ENCODE measurements around the gene KCNH1. TPM values are rescaled to one million over a fixed set of nuclear protein-coding genes. Genes with fewer than 3 reads are reported as not detected.
A peak's percentile ranks its signal among the peaks of the same experiment; 100 is the strongest.

KCNH1 gene
- polyA plus RNA-seq, 1 of the 3 experiments (the other 2 are of a cell fraction), result 0.08 TPM

DNA sequence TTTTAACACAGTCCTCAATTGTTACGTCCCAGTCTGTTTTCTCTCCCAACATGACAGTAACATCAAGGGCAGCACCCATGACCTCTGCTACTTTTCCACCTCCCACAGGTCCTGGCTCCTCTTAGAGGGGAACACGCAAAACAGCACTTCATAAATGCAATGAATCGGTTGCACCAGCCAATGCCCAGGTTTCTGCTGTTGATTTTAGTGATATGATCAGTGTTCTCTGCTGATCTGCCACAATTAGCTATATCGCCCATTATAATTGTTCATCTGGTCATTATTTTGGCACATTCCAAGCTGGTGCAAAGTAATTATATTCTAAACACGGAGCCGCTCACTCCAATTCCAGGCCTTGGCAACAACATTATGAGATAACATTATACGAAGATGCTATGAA lies 184.5 kb downstream of the KCNH1 start:
- no peak overlapping the region for H3K4me2 ChIP-seq

GRCh38 chr1:210949039-210949438 lies 184.9 kb downstream of the KCNH1 start:
- Histone ChIP-seq H3K27me3 (ENCODE audit: insufficient read depth) (no peaks in the 10 kb centered on the region), H3K9ac (no peak overlapping the region), H3K36me3 (replicated peaks in 1 of 2; ENCODE audit: control insufficient read depth in 1 of 2, insufficient read depth in 2 of 2, low read length in 1 of 2) (no peaks in the 10 kb centered on the region), H3K27ac (ENCODE audit: low read depth in 2 of 2, low read length in 1 of 2) (peak overlapping the region in 1 of 2 experiments; percentile 18; a peak in 1 of 4 replicates), H3K79me2 (ENCODE audit: insufficient read depth) (no peaks in the 10 kb centered on the region), H3K4me1 (ENCODE audit: control insufficient read depth in 1 of 2, insufficient read depth in 2 of 2, low read depth in 1 of 2, low read length in 1 of 2) (peaks cover 0 to 12% of the 10 kb centered on the region in 2 experiments; a peak in 2 of 4 replicates), H3F3A (replicated peaks; ENCODE audit: insufficient read depth) (no peaks in the 10 kb centered on the region), H3K4me2 (no peak overlapping the region), H2AFZ (ENCODE audit: low read depth) (no peak overlapping the region), H3K9me3 (no peaks in the 10 kb centered on the region), H3K9me2 (no peaks in the 10 kb centered on the region), H4K20me1 (ENCODE audit: insufficient read depth) (no peaks in the 10 kb centered on the region), H3K4me3 (ENCODE audit: low read depth in 2 of 2, low read length in 1 of 2) (no peak overlapping the region)
- 37% methylated on average over 2 of the region's 2 CpGs for WGBS (ENCODE audit: low lambda C conversion rate)
- CTCF ChIA-PET, result interaction anchor here (0.7 to 3.6 kb wide), 11 partner anchors 8 to 367 kb away, joined by 3 to 18 read pairs (median 3); partner anchors contain the start of gene KCNH1
- TF ChIP-seq GATA2 (CRISPR knock-in tag; IDR thresholded peaks at IDR 0.05) (no peak), EP300 (IDR thresholded peaks at IDR 0.05; ENCODE audit: borderline replicate concordance in 1 of 2, low read depth in 1 of 2, low read length in 1 of 2) (no peak), ELF1 (IDR thresholded peaks at IDR 0.05) (no peak), CHD2 (IDR thresholded peaks at IDR 0.05; ENCODE audit: low read length, partially characterized antibody) (no peak), RFX5 (IDR thresholded peaks at IDR 0.05; ENCODE audit: low read length) (no peak)
- TF ChIP-seq, protein P1, sequence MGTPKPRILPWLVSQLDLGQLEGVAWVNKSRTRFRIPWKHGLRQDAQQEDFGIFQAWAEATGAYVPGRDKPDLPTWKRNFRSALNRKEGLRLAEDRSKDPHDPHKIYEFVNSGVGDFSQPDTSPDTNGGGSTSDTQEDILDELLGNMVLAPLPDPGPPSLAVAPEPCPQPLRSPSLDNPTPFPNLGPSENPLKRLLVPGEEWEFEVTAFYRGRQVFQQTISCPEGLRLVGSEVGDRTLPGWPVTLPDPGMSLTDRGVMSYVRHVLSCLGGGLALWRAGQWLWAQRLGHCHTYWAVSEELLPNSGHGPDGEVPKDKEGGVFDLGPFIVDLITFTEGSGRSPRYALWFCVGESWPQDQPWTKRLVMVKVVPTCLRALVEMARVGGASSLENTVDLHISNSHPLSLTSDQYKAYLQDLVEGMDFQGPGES (IDR thresholded peaks at IDR 0.05; ENCODE audit: low read depth, low read length), result no peak
- TF ChIP-seq, protein P2, sequence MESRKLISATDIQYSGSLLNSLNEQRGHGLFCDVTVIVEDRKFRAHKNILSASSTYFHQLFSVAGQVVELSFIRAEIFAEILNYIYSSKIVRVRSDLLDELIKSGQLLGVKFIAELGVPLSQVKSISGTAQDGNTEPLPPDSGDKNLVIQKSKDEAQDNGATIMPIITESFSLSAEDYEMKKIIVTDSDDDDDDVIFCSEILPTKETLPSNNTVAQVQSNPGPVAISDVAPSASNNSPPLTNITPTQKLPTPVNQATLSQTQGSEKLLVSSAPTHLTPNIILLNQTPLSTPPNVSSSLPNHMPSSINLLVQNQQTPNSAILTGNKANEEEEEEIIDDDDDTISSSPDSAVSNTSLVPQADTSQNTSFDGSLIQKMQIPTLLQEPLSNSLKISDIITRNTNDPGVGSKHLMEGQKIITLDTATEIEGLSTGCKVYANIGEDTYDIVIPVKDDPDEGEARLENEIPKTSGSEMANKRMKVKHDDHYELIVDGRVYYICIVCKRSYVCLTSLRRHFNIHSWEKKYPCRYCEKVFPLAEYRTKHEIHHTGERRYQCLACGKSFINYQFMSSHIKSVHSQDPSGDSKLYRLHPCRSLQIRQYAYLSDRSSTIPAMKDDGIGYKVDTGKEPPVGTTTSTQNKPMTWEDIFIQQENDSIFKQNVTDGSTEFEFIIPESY (IDR thresholded peaks at IDR 0.05; ENCODE audit: borderline replicate concordance, low read depth), result no peak
- TF ChIP-seq, protein P3, sequence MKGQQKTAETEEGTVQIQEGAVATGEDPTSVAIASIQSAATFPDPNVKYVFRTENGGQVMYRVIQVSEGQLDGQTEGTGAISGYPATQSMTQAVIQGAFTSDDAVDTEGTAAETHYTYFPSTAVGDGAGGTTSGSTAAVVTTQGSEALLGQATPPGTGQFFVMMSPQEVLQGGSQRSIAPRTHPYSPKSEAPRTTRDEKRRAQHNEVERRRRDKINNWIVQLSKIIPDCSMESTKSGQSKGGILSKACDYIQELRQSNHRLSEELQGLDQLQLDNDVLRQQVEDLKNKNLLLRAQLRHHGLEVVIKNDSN (IDR thresholded peaks at IDR 0.05; ENCODE audit: borderline replicate concordance, low read depth), result no peak
- POLR2A ChIA-PET, result interaction anchor here (1.4 kb wide), 1 partner anchor 41 kb away, joined by 3 read pairs; no protein-coding TSS in a partner anchor
- no peak for DNase-seq

More for the DNA sequence above, 184.5 kb downstream of the KCNH1 start:
- Histone ChIP-seq H3K4me3 (ENCODE audit: low read depth in 2 of 2, low read length in 1 of 2) (no peak overlapping the region; a peak in 1 of 4 replicates), H3K4me1 (ENCODE audit: control insufficient read depth in 1 of 2, insufficient read depth in 2 of 2, low read depth in 1 of 2, low read length in 1 of 2) (peaks cover 0 to 8% of the 10 kb centered on the region in 2 experiments; a peak in 2 of 4 replicates), H3K9me3 (no peaks in the 10 kb centered on the region), H3K79me2 (ENCODE audit: insufficient read depth) (no peaks in the 10 kb centered on the region), H3K27me3 (ENCODE audit: insufficient read depth) (no peaks in the 10 kb centered on the region), H3K9me2 (no peaks in the 10 kb centered on the region), H4K20me1 (ENCODE audit: insufficient read depth) (no peaks in the 10 kb centered on the region), H2AFZ (ENCODE audit: low read depth) (no peak overlapping the region), H3K9ac (no peak overlapping the region), H3K27ac (ENCODE audit: low read depth in 2 of 2, low read length in 1 of 2) (0 out of 4 replicates have a peak overlapping the region, but pooled peaks of 1 of the 2 experiments have one; percentile 18), H3F3A (replicated peaks; ENCODE audit: insufficient read depth) (no peaks in the 10 kb centered on the region), H3K36me3 (replicated peaks in 1 of 2; ENCODE audit: control insufficient read depth in 1 of 2, insufficient read depth in 2 of 2, low read length in 1 of 2) (no peaks in the 10 kb centered on the region)
- WGBS (ENCODE audit: low lambda C conversion rate), result 52% methylated on average over 7 of the region's 7 CpGs
- DNase-seq, result peak; percentile 12
- TF ChIP-seq RAD21 (IDR thresholded peaks at IDR 0.05; ENCODE audit: low read length), result 0 out of 2 replicates have a peak, but pooled peaks have one; percentile 17
- TF ChIP-seq EP300 (IDR thresholded peaks at IDR 0.05; ENCODE audit: borderline replicate concordance in 1 of 2, low read depth in 1 of 2, low read length in 1 of 2), result 0 out of 4 replicates have a peak, but pooled peaks of 1 of the 2 experiments have one; percentile 5
- TF ChIP-seq GATA2 (CRISPR knock-in tag; IDR thresholded peaks at IDR 0.05), result peak; percentile 84
- no peak for TF ChIP-seq RXRA (IDR thresholded peaks at IDR 0.05; ENCODE audit: borderline replicate concordance, low read depth)
- CTCF ChIA-PET, result interaction anchor here (0.7 to 3.6 kb wide), 13 partner anchors 8 to 368 kb away, joined by 3 to 18 read pairs (median 3); partner anchors contain the start of gene KCNH1
- POLR2A ChIA-PET, result interaction anchor here (1.4 kb wide), 1 partner anchor 40 kb away, joined by 3 read pairs; no protein-coding TSS in a partner anchor
